ENCODE data around the gene STAT1.

STAT1 gene

DNA sequence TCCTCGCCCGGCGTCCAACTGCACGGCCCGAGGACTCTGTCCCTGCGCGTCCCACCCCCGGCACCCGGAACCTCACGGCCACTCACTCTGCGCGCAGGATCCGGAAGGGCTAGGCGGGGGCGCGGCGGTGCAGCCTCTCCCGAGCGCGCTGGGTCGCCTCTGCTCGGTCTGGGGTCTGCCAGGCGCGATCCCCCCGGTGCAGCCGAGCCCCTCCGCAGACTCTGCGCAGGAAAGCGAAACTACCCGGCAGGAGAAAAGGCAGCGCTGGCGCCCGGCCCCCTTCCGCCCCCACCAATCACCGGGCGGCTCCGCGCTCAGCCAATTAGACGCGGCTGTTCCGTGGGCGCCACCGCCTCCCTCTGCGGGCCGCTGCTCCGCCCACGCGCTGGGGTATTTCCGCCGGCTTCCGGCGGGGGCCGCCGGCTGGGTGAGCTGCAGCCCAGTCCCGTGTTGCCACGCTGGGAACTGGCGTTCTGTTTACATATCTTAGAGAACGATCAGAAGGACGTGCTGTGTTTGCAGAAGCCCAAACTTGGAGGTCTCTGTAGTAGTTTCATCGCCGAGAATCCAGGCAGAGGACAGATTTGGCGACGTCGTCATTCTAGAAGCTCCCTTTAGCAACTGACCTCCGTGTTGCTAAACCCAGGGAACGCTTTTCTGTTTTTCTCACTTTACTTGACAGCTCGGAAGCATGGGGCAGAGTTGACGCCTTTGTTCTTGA is at the start of gene STAT1:
Gene STAT1 (minus strand): TSS at position 240 of the 721 bp plus-strand sequence. CDS start 4,168 bp downstream, outside the sequence.
- peak; percentile 93 for DNase-seq

- no peak for DNase-seq
Measured at GRCh38 chr2:191063584-191063983, 49.6 kb upstream of the STAT1 start.

- peak; percentile 8 for DNase-seq
Measured at GRCh38 chr2:191061381-191061980, 47.5 kb upstream of the STAT1 start.

GRCh38 chr2:191059308-191059707 is 45.3 kb upstream of the STAT1 start:
- no peak for DNase-seq

GRCh38 chr2:191056228-191056627 is 42.3 kb upstream of the STAT1 start:
- DNase-seq, result no peak

- DNase-seq, result no peak
Measured at GRCh38 chr2:191053256-191053655, 39.3 kb upstream of the STAT1 start.

DNA sequence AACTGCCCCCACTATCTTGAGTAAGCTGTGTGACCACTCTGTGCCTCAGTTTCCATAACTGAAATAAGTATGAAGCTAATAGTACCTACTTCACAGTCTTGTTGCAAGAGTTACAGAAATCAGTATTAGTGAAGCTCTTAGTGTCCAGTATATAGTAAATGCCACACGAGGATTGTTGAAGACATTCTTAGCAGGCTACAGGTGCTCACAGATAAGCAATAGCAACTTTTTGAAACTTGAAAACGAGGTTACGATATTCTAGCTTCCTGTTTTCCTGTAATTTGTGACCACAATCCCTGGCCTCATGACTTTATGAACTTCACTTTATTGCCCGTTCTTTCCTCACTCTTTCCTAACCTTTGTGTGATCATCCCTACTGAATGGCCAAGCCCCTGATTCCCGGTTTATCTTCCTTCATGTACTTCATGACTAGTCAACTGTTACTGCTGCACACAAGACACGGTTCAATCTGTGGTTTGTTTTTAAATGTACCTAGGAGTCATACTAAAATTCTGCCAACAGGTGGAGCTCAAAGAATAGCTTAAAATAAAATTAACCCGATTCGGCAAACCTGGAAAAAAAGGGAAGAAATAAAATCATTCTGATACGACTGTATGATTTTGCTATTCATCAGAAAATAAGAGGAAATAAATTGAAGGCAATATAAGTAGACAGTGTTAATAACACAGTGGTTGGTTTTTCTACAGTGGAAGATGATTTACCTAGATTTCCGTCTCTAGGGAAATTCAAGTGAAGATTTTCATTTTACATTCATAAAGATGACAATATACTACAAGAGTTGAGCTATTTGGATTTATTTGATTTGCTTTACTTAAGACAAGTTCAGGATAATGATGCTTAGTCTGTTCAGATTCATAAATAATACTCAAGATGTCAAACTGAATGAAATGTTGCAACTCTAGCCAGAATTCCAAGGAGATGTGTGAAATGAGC is 38.1 kb upstream of the STAT1 start:
- no peak for DNase-seq

GRCh38 chr2:191051177-191051576 is 37.2 kb upstream of the STAT1 start:
- DNase-seq, result no peak

GRCh38 chr2:191050640-191050987 is 36.6 kb upstream of the STAT1 start:
- DNase-seq, result no peak

- no peak for DNase-seq
Measured at GRCh38 chr2:191049728-191050639, 36.0 kb upstream of the STAT1 start.

GRCh38 chr2:191048073-191048472 is 34.1 kb upstream of the STAT1 start:
- DNase-seq, result no peak

- DNase-seq, result no peak
Measured at GRCh38 chr2:191045141-191045540, 31.2 kb upstream of the STAT1 start.

GRCh38 chr2:191043438-191043837 is 29.5 kb upstream of the STAT1 start:
- no peak for DNase-seq

GRCh38 chr2:191041418-191042161 is 27.6 kb upstream of the STAT1 start:
- DNase-seq, result no peak

- DNase-seq, result no peak
Measured at GRCh38 chr2:191039616-191040015, 25.6 kb upstream of the STAT1 start.

- DNase-seq, result no peak
Measured at GRCh38 chr2:191038741-191039140, 24.8 kb upstream of the STAT1 start.

DNA sequence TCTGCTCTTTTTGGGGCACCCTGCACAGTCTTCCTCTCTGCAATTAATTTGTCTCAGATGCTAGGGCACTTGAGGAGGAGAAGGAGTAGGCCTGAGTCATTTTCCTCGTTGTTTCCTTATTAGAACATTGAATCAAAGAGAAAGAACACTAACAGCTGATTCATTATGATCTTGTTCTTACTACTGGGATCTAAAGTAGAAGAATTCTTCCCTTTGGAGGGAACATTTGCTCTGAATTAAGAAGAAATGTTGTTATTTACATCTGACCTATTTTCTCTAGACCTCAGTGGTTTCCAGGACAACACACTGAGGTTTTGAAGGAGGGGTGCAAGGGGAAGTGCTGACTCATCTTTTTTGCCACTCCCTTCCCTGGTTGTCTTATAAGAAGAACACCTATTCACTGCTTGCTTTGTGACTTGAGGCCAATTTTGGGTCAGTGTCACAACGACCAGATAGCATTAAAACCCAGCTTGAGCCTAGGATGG is 24.3 kb upstream of the STAT1 start:
- peak; percentile 24 for DNase-seq

DNA sequence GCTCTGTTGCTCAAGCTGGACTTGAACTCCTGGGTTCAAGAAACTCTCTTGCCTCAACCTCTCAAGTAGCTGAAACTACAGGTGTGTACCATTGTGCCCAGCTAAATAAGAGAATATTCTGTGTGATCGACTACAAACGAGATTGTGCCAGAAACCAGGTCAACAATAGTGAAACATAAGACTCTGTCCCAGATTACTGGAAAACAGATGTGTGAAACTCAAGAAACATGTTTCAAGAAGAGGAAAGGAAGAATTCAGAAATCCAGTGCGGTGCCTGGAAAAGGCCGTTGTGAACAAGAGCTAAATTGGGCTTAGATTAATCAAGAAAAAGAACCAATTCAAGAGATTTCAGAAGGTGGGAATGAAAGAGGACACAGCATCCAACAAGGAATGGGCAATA is 23.4 kb upstream of the STAT1 start:
- no peak for DNase-seq

DNA sequence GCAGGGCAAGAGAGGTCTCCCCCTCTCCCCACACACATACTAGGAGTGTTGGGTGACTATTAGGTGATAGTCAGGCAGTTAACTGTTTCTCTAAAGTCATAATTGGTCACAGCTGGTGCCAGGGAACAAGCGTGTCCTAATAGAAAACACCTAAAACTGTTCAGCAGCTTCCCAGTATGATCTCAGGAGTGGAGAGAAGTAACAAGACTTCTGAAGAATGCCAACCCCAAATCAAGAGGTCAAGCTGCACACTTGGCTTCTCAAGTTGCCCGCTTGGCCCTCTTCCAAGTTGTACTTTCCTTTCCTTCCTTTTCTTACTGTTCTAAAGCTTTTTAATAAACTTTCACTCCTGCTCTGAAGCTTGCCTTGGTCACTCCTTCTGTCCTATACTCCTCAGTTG is 22.4 kb upstream of the STAT1 start:
- no peak for DNase-seq

- no peak for DNase-seq
Measured at GRCh38 chr2:191032588-191033429, 18.8 kb upstream of the STAT1 start.

GRCh38 chr2:191031256-191031655 is 17.3 kb upstream of the STAT1 start:
- DNase-seq, result no peak
